HAP-1 (cell line): ENCODE results near the gene CXCR6.
"Not testable (repeated sequence)": the region's sequence is repeated elsewhere in the genome, so short reads cannot be mapped to it uniquely, and the experiment has no call there.

Experiments
- DNase-seq, 2 experiments: peaks; one replicate each; pipeline ENCODE4 v3.0.0-alpha.2; 2016 to 2020; ENCODE audit warnings: low spot score in 2 of 2
- H3K27me3 ChIP-seq: fragments of 250-450 bp; sonication (Bioruptor Pico); 2 replicates; pipeline ENCODE4 v1.5.1; 2020; ENCODE audit warnings: low read depth, mild to moderate bottlenecking, moderate library complexity
- H3K36me3 ChIP-seq: fragments of 250-450 bp; sonication (Bioruptor Pico); replicated peaks from 2 replicates; pipeline ENCODE4 v1.5.1; 2020; ENCODE audit warnings: mild to moderate bottlenecking
- H3K4me1 ChIP-seq: fragments of 250-450 bp; sonication (Bioruptor Pico); 2 replicates; pipeline ENCODE4 v1.5.1; 2020; ENCODE audit warnings: mild to moderate bottlenecking
- H3K4me3 ChIP-seq: fragments of 250-450 bp; sonication (Bioruptor Pico); 2 replicates; pipeline ENCODE4 v1.5.1; 2020; ENCODE audit warnings: mild to moderate bottlenecking, moderate library complexity
- H3K9me3 ChIP-seq: fragments of 250-450 bp; sonication (Bioruptor Pico); 2 replicates; pipeline ENCODE4 v1.5.1; 2020; ENCODE audit warnings: mild to moderate bottlenecking, moderate library complexity
- in situ Hi-C: fragments of 300-500 bp; cut with MboI; formaldehyde crosslinking; loops from 3 replicates; pipeline ENCODE4 v1.14.3; 2020; ENCODE audit warnings: low sequenced_read_pairs, inconsistent platforms, mixed read lengths

The CXCR6 gene

GRCh38 chr3:45987368-45988291 is 44.4 kb downstream of the CXCR6 start:
- Histone ChIP-seq H3K36me3 (peaks cover 19% of the 10 kb centered on the region), H3K9me3 (no peaks in the 10 kb centered on the region), H3K4me1 (no peaks in the 10 kb centered on the region), H3K4me3 (no peak overlapping the region), H3K27me3 (no peaks in the 10 kb centered on the region)
- in situ Hi-C loops, result no loop called here
- DNase-seq, result no peak

GRCh38 chr3:45988362-45988761 is 45.1 kb downstream of the CXCR6 start:
- no peaks in the 10 kb centered on the region; the same call in 1 of the 2 replicates for H3K4me1 ChIP-seq
- in situ Hi-C loops, result no loop called here

GRCh38 chr3:45988804-45989203 is 45.5 kb downstream of the CXCR6 start:
- Histone ChIP-seq H3K4me3 (no peak overlapping the region), H3K27me3 (no peaks in the 10 kb centered on the region), H3K36me3 (peaks cover 10% of the 10 kb centered on the region), H3K9me3 (no peaks in the 10 kb centered on the region), H3K4me1 (no peaks in the 10 kb centered on the region; the same call in 1 of the 2 replicates)
- in situ Hi-C loops, result no loop called here
- no peak for DNase-seq

More at GRCh38 chr3:45988362-45988761, 45.1 kb downstream of the CXCR6 start:
- no peaks in the 10 kb centered on the region for H3K27me3 ChIP-seq
- no peak for DNase-seq
- H3K36me3 ChIP-seq, result peaks cover 12% of the 10 kb centered on the region
- no peak overlapping the region for H3K4me3 ChIP-seq
- no peaks in the 10 kb centered on the region for H3K9me3 ChIP-seq

GRCh38 chr3:45990181-45990580 is 46.9 kb downstream of the CXCR6 start:
- in situ Hi-C loops, result no loop called here
- H3K4me3 ChIP-seq, result no peak overlapping the region
- H3K4me1 ChIP-seq, result peaks cover 3% of the 10 kb centered on the region; the same call in 1 of the 2 replicates
- no peaks in the 10 kb centered on the region for H3K9me3 ChIP-seq
- H3K27me3 ChIP-seq, result no peaks in the 10 kb centered on the region
- DNase-seq, result no peak
- H3K36me3 ChIP-seq, result peaks cover under 1% of the 10 kb centered on the region; the same call in 1 of the 2 replicates

- in situ Hi-C loops, result no loop called here
- no peak overlapping the region for H3K4me3 ChIP-seq
Observed at GRCh38 chr3:45991341-45991740, 48.1 kb downstream of the CXCR6 start.

GRCh38 chr3:45992133-45992729 is 49.0 kb downstream of the CXCR6 start:
- Histone ChIP-seq H3K4me1 (peaks cover 3% of the 10 kb centered on the region; the same call in 1 of the 2 replicates), H3K27me3 (no peaks in the 10 kb centered on the region), H3K4me3 (no peak overlapping the region), H3K9me3 (no peaks in the 10 kb centered on the region), H3K36me3 (0 out of 2 replicates have a peak, but pooled peaks cover 3% of the 10 kb centered on the region)
- DNase-seq, result no peak
- in situ Hi-C loops, result no loop called here

More at GRCh38 chr3:45991341-45991740, 48.1 kb downstream of the CXCR6 start:
- no peaks in the 10 kb centered on the region for H3K9me3 ChIP-seq
- H3K4me1 ChIP-seq, result peaks cover 3% of the 10 kb centered on the region; the same call in 1 of the 2 replicates
- DNase-seq, result no peak
- H3K27me3 ChIP-seq, result no peaks in the 10 kb centered on the region
- H3K36me3 ChIP-seq, result 0 out of 2 replicates have a peak, but pooled peaks cover 3% of the 10 kb centered on the region

DNA sequence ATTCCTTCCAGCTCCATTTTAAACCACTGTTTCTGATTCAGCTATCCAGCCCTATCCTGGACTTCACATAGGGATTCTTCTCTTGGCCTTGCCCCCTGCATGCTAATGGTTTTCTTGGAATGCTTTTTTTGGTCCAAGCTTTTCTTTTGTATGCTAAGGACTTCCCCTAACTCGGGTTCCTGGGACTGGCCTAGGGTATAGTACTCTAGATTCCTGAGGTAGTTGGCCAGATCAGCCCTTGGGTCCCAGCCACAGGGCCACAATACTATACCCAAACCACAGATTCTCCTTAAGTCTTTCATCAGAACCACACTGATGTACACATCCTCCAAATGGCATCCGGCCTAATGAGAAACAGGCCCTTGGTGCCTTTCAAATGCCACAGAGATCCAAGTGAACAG is 49.6 kb downstream of the CXCR6 start:
- H3K9me3 ChIP-seq, result no peaks in the 10 kb centered on the region
- no peak overlapping the region for H3K4me3 ChIP-seq
- DNase-seq, result no peak
- no peaks in the 10 kb centered on the region for H3K27me3 ChIP-seq
- H3K36me3 ChIP-seq, result 0 out of 2 replicates have a peak, but pooled peaks cover 3% of the 10 kb centered on the region
- H3K4me1 ChIP-seq, result peaks cover 3% of the 10 kb centered on the region; the same call in 1 of the 2 replicates
- in situ Hi-C loops, result no loop called here

GRCh38 chr3:45993421-45994027 is 50.3 kb downstream of the CXCR6 start:
- no peak for DNase-seq
- Histone ChIP-seq H3K27me3 (peaks cover 3% of the 10 kb centered on the region; the same call in 1 of the 2 replicates), H3K4me1 (peaks cover 3% of the 10 kb centered on the region; the same call in 1 of the 2 replicates), H3K4me3 (no peak overlapping the region), H3K36me3 (0 out of 2 replicates have a peak, but pooled peaks cover 3% of the 10 kb centered on the region), H3K9me3 (no peaks in the 10 kb centered on the region)
- in situ Hi-C loops, result no loop called here

GRCh38 chr3:45994419-45995235 is 51.4 kb downstream of the CXCR6 start:
- DNase-seq, result peak; percentile 9 to 41
- Histone ChIP-seq H3K36me3 (0 out of 2 replicates have a peak, but pooled peaks cover 3% of the 10 kb centered on the region), H3K4me1 (peaks cover 3% of the 10 kb centered on the region; the same call in 1 of the 2 replicates), H3K9me3 (no peaks in the 10 kb centered on the region), H3K27me3 (peaks cover 4% of the 10 kb centered on the region; the same call in 1 of the 2 replicates), H3K4me3 (peak overlapping the region; percentile 90)
- in situ Hi-C loops, result no loop called here

GRCh38 chr3:45995236-45996192 is 52.2 kb downstream of the CXCR6 start, which contains the start of gene FYCO1:
FYCO1 (minus strand) TSS chr3:45995824; CDS start chr3:45984910, 10,914 bp downstream.
- Histone ChIP-seq H3K9me3 (no peaks in the 10 kb centered on the region), H3K4me3 (peak within 1 kb of the TSS; percentile 90), H3K36me3 (0 out of 2 replicates have a peak, but pooled peaks cover 3% of the 10 kb centered on the region), H3K4me1 (peaks cover 3% of the 10 kb centered on the region; the same call in 1 of the 2 replicates), H3K27me3 (peaks cover 7% of the 10 kb centered on the region; the same call in 1 of the 2 replicates)
- in situ Hi-C loops, result no loop called here
- peak; percentile 73 to 94 for DNase-seq

GRCh38 chr3:45997499-45997898 is 54.2 kb downstream of the CXCR6 start:
- DNase-seq, in situ Hi-C loops, H3K9me3 ChIP-seq: not testable (repeated sequence)

GRCh38 chr3:45997942-45998341 is 54.7 kb downstream of the CXCR6 start:
- H3K4me1 ChIP-seq, result peaks cover 3% of the 10 kb centered on the region; the same call in 1 of the 2 replicates
- peaks cover 7% of the 10 kb centered on the region; the same call in 1 of the 2 replicates for H3K27me3 ChIP-seq
- no peak overlapping the region for H3K4me3 ChIP-seq

More at GRCh38 chr3:45997499-45997898, 54.2 kb downstream of the CXCR6 start:
- not testable (repeated sequence) for H3K36me3 ChIP-seq, H3K4me3 ChIP-seq, H3K27me3 ChIP-seq, H3K4me1 ChIP-seq

More at GRCh38 chr3:45997942-45998341, 54.7 kb downstream of the CXCR6 start:
- Histone ChIP-seq H3K9me3 (no peaks in the 10 kb centered on the region), H3K36me3 (0 out of 2 replicates have a peak, but pooled peaks cover 3% of the 10 kb centered on the region)
- no peak for DNase-seq
- in situ Hi-C loops, result no loop called here
